ENCODE measurements around the gene PI4KA.

Gene PI4KA

GRCh38 chr22:20863366-20863765 lies 4.8 kb upstream of the PI4KA start:
- Histone ChIP-seq H3K4me1 (ENCODE audit: control insufficient read depth, insufficient read depth, low read length, poor library complexity, severe bottlenecking) (peaks cover 32% of the 10 kb centered on the region), H3K27ac (ENCODE audit: low read depth, low read length, severe bottlenecking) (no peak overlapping the region), H3K9me3 (ENCODE audit: control insufficient read depth, low read length) (no peaks in the 10 kb centered on the region), H3K4me3 (ENCODE audit: extremely low read depth, insufficient read depth, low read length, poor library complexity, severe bottlenecking) (no peak overlapping the region), H3K36me3 (ENCODE audit: control insufficient read depth, insufficient read depth, low read length) (peaks cover 22% of the 10 kb centered on the region)
- 94 to 100% methylated on average over 2 to 3 of the region's 4 CpGs for WGBS, 2 experiments (ENCODE audit: insufficient coverage in 2 of 2)

- Histone ChIP-seq H3K4me1 (ENCODE audit: control insufficient read depth, insufficient read depth, low read length, poor library complexity, severe bottlenecking) (peaks cover 30% of the 10 kb centered on the region), H3K36me3 (ENCODE audit: control insufficient read depth, insufficient read depth, low read length) (peaks cover 22% of the 10 kb centered on the region), H3K4me3 (ENCODE audit: extremely low read depth, insufficient read depth, low read length, poor library complexity, severe bottlenecking) (no peak overlapping the region), H3K27ac (ENCODE audit: low read depth, low read length, severe bottlenecking) (no peak overlapping the region), H3K9me3 (ENCODE audit: control insufficient read depth, low read length) (no peaks in the 10 kb centered on the region)
- 83 to 96% methylated on average over 1 to 2 of the region's 2 CpGs for WGBS, 2 experiments (ENCODE audit: insufficient coverage in 2 of 2)
These were observed 3.9 kb upstream of the PI4KA start for GRCh38 chr22:20862540-20862939.

GRCh38 chr22:20859615-20860014 lies 1.0 kb upstream of the PI4KA start:
- H3K4me3 ChIP-seq (ENCODE audit: extremely low read depth, insufficient read depth, low read length, poor library complexity, severe bottlenecking), result peak overlapping the region; percentile 71
- H3K36me3 ChIP-seq (ENCODE audit: control insufficient read depth, insufficient read depth, low read length), result peaks cover 22% of the 10 kb centered on the region
- 74 to 79% methylated on average over 6 to 8 of the region's 8 CpGs for WGBS, 2 experiments (ENCODE audit: insufficient coverage in 2 of 2)
- H3K4me1 ChIP-seq (ENCODE audit: control insufficient read depth, insufficient read depth, low read length, poor library complexity, severe bottlenecking), result peaks cover 13% of the 10 kb centered on the region
- H3K27ac ChIP-seq (ENCODE audit: low read depth, low read length, severe bottlenecking), result no peak overlapping the region
- no peaks in the 10 kb centered on the region for H3K9me3 ChIP-seq (ENCODE audit: control insufficient read depth, low read length)

GRCh38 chr22:20857838-20858614 lies 585 bp downstream of the PI4KA start:
- Histone ChIP-seq H3K4me1 (ENCODE audit: control insufficient read depth, insufficient read depth, low read length, poor library complexity, severe bottlenecking) (peaks cover 13% of the 10 kb centered on the region), H3K9me3 (ENCODE audit: control insufficient read depth, low read length) (no peaks in the 10 kb centered on the region), H3K27ac (ENCODE audit: low read depth, low read length, severe bottlenecking) (peak overlapping the region; percentile 87), H3K36me3 (ENCODE audit: control insufficient read depth, insufficient read depth, low read length) (peaks cover 13% of the 10 kb centered on the region), H3K4me3 (ENCODE audit: extremely low read depth, insufficient read depth, low read length, poor library complexity, severe bottlenecking) (peak overlapping the region; percentile 71)
- 1% methylated on average over 19 to 26 of the region's 38 CpGs for WGBS, 2 experiments (ENCODE audit: insufficient coverage in 2 of 2)

- 78 to 88% methylated on average over 6 to 7 of the region's 7 CpGs for WGBS, 2 experiments (ENCODE audit: insufficient coverage in 2 of 2)
- H3K27ac ChIP-seq (ENCODE audit: low read depth, low read length, severe bottlenecking), result no peak overlapping the region
- H3K36me3 ChIP-seq (ENCODE audit: control insufficient read depth, insufficient read depth, low read length), result peaks cover 6% of the 10 kb centered on the region
- no peaks in the 10 kb centered on the region for H3K9me3 ChIP-seq (ENCODE audit: control insufficient read depth, low read length)
- H3K4me3 ChIP-seq (ENCODE audit: extremely low read depth, insufficient read depth, low read length, poor library complexity, severe bottlenecking), result peak overlapping the region; percentile 71
- peaks cover 13% of the 10 kb centered on the region for H3K4me1 ChIP-seq (ENCODE audit: control insufficient read depth, insufficient read depth, low read length, poor library complexity, severe bottlenecking)
These were observed 1.4 kb downstream of the PI4KA start for GRCh38 chr22:20857247-20857643.

- H3K4me3 ChIP-seq (ENCODE audit: extremely low read depth, insufficient read depth, low read length, poor library complexity, severe bottlenecking), result no peak overlapping the region
- WGBS, 2 experiments (ENCODE audit: insufficient coverage in 2 of 2), result 90 to 95% methylated on average over 2 to 3 of the region's 3 CpGs
- H3K9me3 ChIP-seq (ENCODE audit: control insufficient read depth, low read length), result no peaks in the 10 kb centered on the region
- H3K4me1 ChIP-seq (ENCODE audit: control insufficient read depth, insufficient read depth, low read length, poor library complexity, severe bottlenecking), result peaks cover 9% of the 10 kb centered on the region
- H3K36me3 ChIP-seq (ENCODE audit: control insufficient read depth, insufficient read depth, low read length), result no peaks in the 10 kb centered on the region
- H3K27ac ChIP-seq (ENCODE audit: low read depth, low read length, severe bottlenecking), result no peak overlapping the region
These were observed 5.4 kb downstream of the PI4KA start for GRCh38 chr22:20853236-20853660.

GRCh38 chr22:20852503-20852902 lies 6.1 kb downstream of the PI4KA start:
- 90% methylated on average over 2 of the region's 6 CpGs; no CpG with 5 or more reads in 1 of the 2 experiments for WGBS, 2 experiments (ENCODE audit: insufficient coverage in 2 of 2)
- H3K4me1 ChIP-seq (ENCODE audit: control insufficient read depth, insufficient read depth, low read length, poor library complexity, severe bottlenecking), result peaks cover 5% of the 10 kb centered on the region
- H3K4me3 ChIP-seq (ENCODE audit: extremely low read depth, insufficient read depth, low read length, poor library complexity, severe bottlenecking), result no peak overlapping the region
- no peak overlapping the region for H3K27ac ChIP-seq (ENCODE audit: low read depth, low read length, severe bottlenecking)
- H3K9me3 ChIP-seq (ENCODE audit: control insufficient read depth, low read length), result no peaks in the 10 kb centered on the region
- H3K36me3 ChIP-seq (ENCODE audit: control insufficient read depth, insufficient read depth, low read length), result no peaks in the 10 kb centered on the region

GRCh38 chr22:20852076-20852475 lies 6.5 kb downstream of the PI4KA start:
- H3K4me3 ChIP-seq (ENCODE audit: extremely low read depth, insufficient read depth, low read length, poor library complexity, severe bottlenecking), result no peak overlapping the region
- H3K36me3 ChIP-seq (ENCODE audit: control insufficient read depth, insufficient read depth, low read length), result no peaks in the 10 kb centered on the region
- no peak overlapping the region for H3K27ac ChIP-seq (ENCODE audit: low read depth, low read length, severe bottlenecking)
- 72 to 88% methylated on average over 2 of the region's 4 CpGs for WGBS, 2 experiments (ENCODE audit: insufficient coverage in 2 of 2)
- H3K9me3 ChIP-seq (ENCODE audit: control insufficient read depth, low read length), result no peaks in the 10 kb centered on the region
- peaks cover under 1% of the 10 kb centered on the region for H3K4me1 ChIP-seq (ENCODE audit: control insufficient read depth, insufficient read depth, low read length, poor library complexity, severe bottlenecking)

GRCh38 chr22:20847318-20847822 lies 11.2 kb downstream of the PI4KA start:
- 89 to 96% methylated on average over 2 of the region's 2 CpGs for whole genome bisulfite sequencing, 2 experiments (ENCODE audit: insufficient coverage in 2 of 2)

GRCh38 chr22:20844055-20845037 lies 14.3 kb downstream of the PI4KA start:
- WGBS, 2 experiments (ENCODE audit: insufficient coverage in 2 of 2), result 100% methylated on average over 1 of the region's 5 CpGs; no CpG with 5 or more reads in 1 of the 2 experiments
- Histone ChIP-seq H3K4me1 (ENCODE audit: control insufficient read depth, insufficient read depth, low read length, poor library complexity, severe bottlenecking) (peaks cover 7% of the 10 kb centered on the region), H3K27ac (ENCODE audit: low read depth, low read length, severe bottlenecking) (no peak overlapping the region), H3K36me3 (ENCODE audit: control insufficient read depth, insufficient read depth, low read length) (no peaks in the 10 kb centered on the region), H3K9me3 (ENCODE audit: control insufficient read depth, low read length) (no peaks in the 10 kb centered on the region), H3K4me3 (ENCODE audit: extremely low read depth, insufficient read depth, low read length, poor library complexity, severe bottlenecking) (no peak overlapping the region)

More at GRCh38 chr22:20847318-20847822, 11.2 kb downstream of the PI4KA start:
- Histone ChIP-seq H3K4me1 (ENCODE audit: control insufficient read depth, insufficient read depth, low read length, poor library complexity, severe bottlenecking) (no peaks in the 10 kb centered on the region), H3K36me3 (ENCODE audit: control insufficient read depth, insufficient read depth, low read length) (no peaks in the 10 kb centered on the region), H3K4me3 (ENCODE audit: extremely low read depth, insufficient read depth, low read length, poor library complexity, severe bottlenecking) (no peak overlapping the region), H3K9me3 (ENCODE audit: control insufficient read depth, low read length) (no peaks in the 10 kb centered on the region), H3K27ac (ENCODE audit: low read depth, low read length, severe bottlenecking) (no peak overlapping the region)

Measured in mesodermal cell (in vitro differentiated cells).